Panc1 (cell line): Measurements from ENCODE around the gene RCBTB2. TPM values are rescaled to one million over a fixed set of nuclear protein-coding genes. Genes with fewer than 3 reads are reported as not detected.

Source experiments
- ATAC-seq: fragments of 200-7000 bp; cut with Tn5 transposase; 2 replicates; pipeline ENCODE4 v1.9.1; 2020; ENCODE audit warnings: mild to moderate bottlenecking, moderate library complexity
- BruUV-seq: library from RNA; stranded (reverse); fragments of 400-500 nt; replicated peaks from 2 replicates; lab custom pipeline; 2021; lab: Mats Ljungman, UMichigan
- CTCF ChIA-PET: fragments of 300-600 bp; sonication (Branson Sonifier 250); formaldehyde crosslinking; loops from one replicate; lab custom pipeline; 2022; ENCODE audit warnings: antibody characterized with exemption; lab: Charles Lee
- POLR2A ChIA-PET: fragments of 300-600 bp; sonication (Branson Sonifier 250); formaldehyde crosslinking; loops from one replicate; lab custom pipeline; 2022; ENCODE audit warnings: antibody characterized with exemption; lab: Charles Lee
- DNase-seq: peaks from one replicate; pipeline ENCODE4 v3.0.0-alpha.2; 2010; ENCODE audit warnings: low read depth, low spot score
- H3K27ac ChIP-seq: 2 replicates; pipeline ENCODE4 v1.5.1; 2011; ENCODE audit warnings: mild to moderate bottlenecking, low read length, inconsistent platforms
- H3K27me3 ChIP-seq: fragments of 200-500 bp; sonication (Bioruptor generic); 2 replicates; pipeline ENCODE4 v1.6.0; 2014; ENCODE audit warnings: low read length, inconsistent platforms; ENCODE audit not compliant: control insufficient read depth, insufficient read depth
- H3K36me3 ChIP-seq: fragments of 200-500 bp; sonication (Bioruptor generic); 2 replicates; pipeline ENCODE4 v1.5.1; 2014; ENCODE audit warnings: inconsistent platforms, mild to moderate bottlenecking, low read length, moderate library complexity; ENCODE audit not compliant: control insufficient read depth, insufficient read depth
- H3K4me1 ChIP-seq: 2 replicates; pipeline ENCODE4 v1.5.1; 2011; ENCODE audit warnings: inconsistent platforms, mild to moderate bottlenecking, low read length, moderate library complexity; ENCODE audit not compliant: control insufficient read depth, insufficient read depth
- H3K4me3 ChIP-seq, 2 experiments: 2 replicates each; pipeline ENCODE4 v1.5.1; 2011 to 2012; ENCODE audit warnings: low read depth in 2 of 2, low read length in 2 of 2, mild to moderate bottlenecking in 2 of 2, inconsistent platforms in 1 of 2, moderate library complexity in 1 of 2
- H3K9me3 ChIP-seq: fragments of 200-500 bp; sonication (Bioruptor generic); 2 replicates; pipeline ENCODE4 v1.5.1; 2014; ENCODE audit warnings: low read depth, mild to moderate bottlenecking, inconsistent platforms, low read length, moderate library complexity; ENCODE audit not compliant: control insufficient read depth, insufficient read depth
- CTCF ChIP-seq: fragments of 450-650 bp; IDR thresholded peaks from 2 replicates; pipeline ENCODE4 v1.5.1; 2017; ENCODE audit warnings: mild to moderate bottlenecking
- POLR2AphosphoS5 ChIP-seq: IDR thresholded peaks from 2 replicates; pipeline ENCODE4 v1.6.1; 2012; ENCODE audit warnings: mild to moderate bottlenecking, low read depth, low read length, moderate library complexity
- SIN3A ChIP-seq: IDR thresholded peaks from 2 replicates; pipeline ENCODE4 v1.6.1; 2012; ENCODE audit warnings: low read depth, mild to moderate bottlenecking, low read length, moderate library complexity, borderline replicate concordance; ENCODE audit not compliant: insufficient read depth
- TCF7L2 ChIP-seq: IDR thresholded peaks from 2 replicates; pipeline ENCODE4 v1.6.1; 2011; ENCODE audit warnings: mild to moderate bottlenecking, low read depth, low read length, inconsistent platforms
- in situ Hi-C: cut with HindIII; loops from 2 replicates; pipeline ENCODE4 v1.10.0; 2016; ENCODE audit warnings: low sequenced_read_pairs, low pct_unique_long_range_greater_than_20kb
- intact Hi-C: fragments of 100-400 bp; cut with micrococcal nuclease; formaldehyde crosslinking; loops from one replicate; pipeline ENCODE4 v1.10.0; 2022; ENCODE audit not compliant: unreplicated experiment
- total RNA-seq: library from RNA; stranded (reverse); gene quantifications from one replicate; pipeline ENCODE4 v1.2.1, GENCODE V29; 2021; ENCODE audit not compliant: unreplicated experiment
- TF ChIP-seq, protein P1 (sequence below), 2 experiments: IDR thresholded peaks; 2 replicates each; pipeline ENCODE4 v1.6.1; 2011 to 2012; ENCODE audit warnings: low read depth in 2 of 2, control low read depth in 1 of 2, low read length in 1 of 2, mild to moderate bottlenecking in 1 of 2, moderate library complexity in 1 of 2; ENCODE audit not compliant: insufficient read depth in 1 of 2

Gene RCBTB2
- total RNA-seq, 1 experiment from 2014 or later = 4.4 TPM

DNA sequence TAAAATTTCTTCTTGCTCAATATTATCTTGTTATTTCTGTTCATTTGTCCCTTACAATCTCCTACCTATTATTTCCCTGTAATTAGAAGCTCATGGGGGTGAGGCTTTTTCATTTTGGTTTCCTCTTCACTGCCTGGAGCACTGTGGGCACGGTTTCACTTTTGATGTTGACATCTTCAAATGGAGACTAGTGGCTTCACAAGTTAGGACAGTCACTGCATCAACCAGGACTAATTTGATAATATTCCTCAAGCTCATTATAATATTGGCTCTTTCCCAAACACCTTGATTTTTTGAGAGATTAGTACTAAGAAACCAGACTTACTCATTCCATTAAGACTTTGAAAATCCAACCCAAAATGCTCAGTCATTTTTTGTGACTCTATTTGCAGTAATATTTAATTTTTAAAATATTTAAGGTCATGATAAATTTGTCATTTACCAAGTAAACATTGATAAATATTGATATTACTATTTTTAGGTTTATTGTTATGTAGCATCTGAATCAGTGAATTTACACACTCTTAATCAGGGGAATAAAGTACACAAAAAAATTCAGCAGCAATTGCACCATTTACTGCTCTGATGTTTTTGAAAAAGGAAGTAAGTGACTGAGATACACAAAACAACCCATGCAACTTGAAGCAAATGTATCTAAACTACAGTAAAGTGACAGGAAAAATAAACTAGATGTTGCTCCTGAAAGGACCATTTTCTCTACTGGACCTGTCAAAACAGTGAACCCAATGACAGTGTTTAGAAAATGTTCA lies 28.8 kb upstream of the RCBTB2 start:
- intact Hi-C loops = no loop called here
- no peak for TF ChIP-seq TCF7L2
- TF ChIP-seq POLR2AphosphoS5 = no peak
- no peak for TF ChIP-seq SIN3A
- TF ChIP-seq CTCF = no peak
- TF ChIP-seq, protein P1, sequence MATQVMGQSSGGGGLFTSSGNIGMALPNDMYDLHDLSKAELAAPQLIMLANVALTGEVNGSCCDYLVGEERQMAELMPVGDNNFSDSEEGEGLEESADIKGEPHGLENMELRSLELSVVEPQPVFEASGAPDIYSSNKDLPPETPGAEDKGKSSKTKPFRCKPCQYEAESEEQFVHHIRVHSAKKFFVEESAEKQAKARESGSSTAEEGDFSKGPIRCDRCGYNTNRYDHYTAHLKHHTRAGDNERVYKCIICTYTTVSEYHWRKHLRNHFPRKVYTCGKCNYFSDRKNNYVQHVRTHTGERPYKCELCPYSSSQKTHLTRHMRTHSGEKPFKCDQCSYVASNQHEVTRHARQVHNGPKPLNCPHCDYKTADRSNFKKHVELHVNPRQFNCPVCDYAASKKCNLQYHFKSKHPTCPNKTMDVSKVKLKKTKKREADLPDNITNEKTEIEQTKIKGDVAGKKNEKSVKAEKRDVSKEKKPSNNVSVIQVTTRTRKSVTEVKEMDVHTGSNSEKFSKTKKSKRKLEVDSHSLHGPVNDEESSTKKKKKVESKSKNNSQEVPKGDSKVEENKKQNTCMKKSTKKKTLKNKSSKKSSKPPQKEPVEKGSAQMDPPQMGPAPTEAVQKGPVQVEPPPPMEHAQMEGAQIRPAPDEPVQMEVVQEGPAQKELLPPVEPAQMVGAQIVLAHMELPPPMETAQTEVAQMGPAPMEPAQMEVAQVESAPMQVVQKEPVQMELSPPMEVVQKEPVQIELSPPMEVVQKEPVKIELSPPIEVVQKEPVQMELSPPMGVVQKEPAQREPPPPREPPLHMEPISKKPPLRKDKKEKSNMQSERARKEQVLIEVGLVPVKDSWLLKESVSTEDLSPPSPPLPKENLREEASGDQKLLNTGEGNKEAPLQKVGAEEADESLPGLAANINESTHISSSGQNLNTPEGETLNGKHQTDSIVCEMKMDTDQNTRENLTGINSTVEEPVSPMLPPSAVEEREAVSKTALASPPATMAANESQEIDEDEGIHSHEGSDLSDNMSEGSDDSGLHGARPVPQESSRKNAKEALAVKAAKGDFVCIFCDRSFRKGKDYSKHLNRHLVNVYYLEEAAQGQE (IDR thresholded peaks at IDR 0.05; ENCODE audit: insufficient read depth in 1 of 2, low read depth in 2 of 2, low read length in 1 of 2) = no peak
- no peaks in the 10 kb centered on the region for H3K27me3 ChIP-seq
- DNase-seq (no peak), ATAC-seq (no peak)
- CTCF ChIA-PET = no interaction called here
- no peaks in the 10 kb centered on the region for H3K36me3 ChIP-seq
- in situ Hi-C loops = no loop called here
- H3K9me3 ChIP-seq = no peaks in the 10 kb centered on the region
- no peak overlapping the region for H3K4me3 ChIP-seq
- no peak overlapping the region for H3K27ac ChIP-seq
- no TSS peak for BruUV-seq
- POLR2A ChIA-PET = no interaction called here
- H3K4me1 ChIP-seq = no peaks in the 10 kb centered on the region

- Histone ChIP-seq H3K36me3 (no peaks in the 10 kb centered on the region), H3K4me1 (no peaks in the 10 kb centered on the region), H3K4me3 (no peak overlapping the region), H3K27ac (no peak overlapping the region), H3K9me3 (0 out of 2 replicates have a peak, but pooled peaks cover 1% of the 10 kb centered on the region), H3K27me3 (no peaks in the 10 kb centered on the region)
- TF ChIP-seq CTCF = no peak
- no peak for TF ChIP-seq POLR2AphosphoS5
- in situ Hi-C loops (no loop called here), intact Hi-C loops (no loop called here)
- ChIA-PET POLR2A (no interaction called here), CTCF (no interaction called here)
- DNase-seq = no peak
- no peak for ATAC-seq
- BruUV-seq = no TSS peak
These were observed 27.9 kb upstream of the RCBTB2 start for GRCh38 chr13:48560657-48561337.
